WI38 (cell line): ENCODE results near the gene CGREF1.

Source experiments
- H3K4me3 ChIP-seq: 2 replicates; pipeline ENCODE4 v1.5.1; 2011; ENCODE audit warnings: low read depth, mild to moderate bottlenecking, control low read depth, low read length
- TF ChIP-seq, protein P1 (sequence below): IDR thresholded peaks from 2 replicates; pipeline ENCODE4 v1.5.1; 2012; ENCODE audit warnings: low read depth, mild to moderate bottlenecking, control low read depth, low read length

The CGREF1 gene

DNA sequence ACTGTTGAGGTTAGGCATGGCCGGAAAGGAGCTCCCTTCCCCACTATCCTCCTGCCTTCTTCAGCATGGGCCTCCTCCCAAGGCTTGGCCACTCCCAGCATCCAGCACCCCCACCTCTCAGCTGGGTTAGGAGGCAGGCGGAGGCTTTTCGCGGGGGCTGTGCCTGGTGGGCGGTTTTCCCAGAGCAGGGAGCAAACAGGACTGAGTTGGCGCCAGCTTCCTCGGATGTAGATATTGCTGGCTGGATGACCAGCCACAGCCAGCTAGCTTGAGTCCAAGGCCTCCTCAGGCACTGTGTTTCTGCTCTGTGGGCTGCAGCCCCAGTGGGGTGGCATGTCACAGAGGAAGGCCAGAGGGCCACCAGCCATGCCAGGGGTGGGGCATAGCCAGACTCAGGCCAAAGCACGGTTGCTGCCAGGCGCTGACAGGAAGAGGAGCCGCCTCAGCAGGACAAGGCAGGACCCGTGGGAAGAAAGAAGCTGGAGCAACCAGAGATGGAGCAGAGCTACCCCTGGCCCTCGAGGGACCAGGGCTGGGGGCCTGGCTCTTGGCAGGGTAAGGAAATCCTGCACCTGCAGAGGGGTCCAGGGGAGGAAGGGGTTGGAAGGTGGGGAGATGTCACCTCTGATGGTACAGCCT, 30.0 kb upstream of the CGREF1 start, which contains the start of gene TCF23:
Gene TCF23 (plus strand): TSS at position 204 of the 639 bp plus-strand sequence. CDS start 130 bp downstream, at position 334.
- no peak within 1 kb of the TSS for H3K4me3 ChIP-seq
- TF ChIP-seq, protein P1, sequence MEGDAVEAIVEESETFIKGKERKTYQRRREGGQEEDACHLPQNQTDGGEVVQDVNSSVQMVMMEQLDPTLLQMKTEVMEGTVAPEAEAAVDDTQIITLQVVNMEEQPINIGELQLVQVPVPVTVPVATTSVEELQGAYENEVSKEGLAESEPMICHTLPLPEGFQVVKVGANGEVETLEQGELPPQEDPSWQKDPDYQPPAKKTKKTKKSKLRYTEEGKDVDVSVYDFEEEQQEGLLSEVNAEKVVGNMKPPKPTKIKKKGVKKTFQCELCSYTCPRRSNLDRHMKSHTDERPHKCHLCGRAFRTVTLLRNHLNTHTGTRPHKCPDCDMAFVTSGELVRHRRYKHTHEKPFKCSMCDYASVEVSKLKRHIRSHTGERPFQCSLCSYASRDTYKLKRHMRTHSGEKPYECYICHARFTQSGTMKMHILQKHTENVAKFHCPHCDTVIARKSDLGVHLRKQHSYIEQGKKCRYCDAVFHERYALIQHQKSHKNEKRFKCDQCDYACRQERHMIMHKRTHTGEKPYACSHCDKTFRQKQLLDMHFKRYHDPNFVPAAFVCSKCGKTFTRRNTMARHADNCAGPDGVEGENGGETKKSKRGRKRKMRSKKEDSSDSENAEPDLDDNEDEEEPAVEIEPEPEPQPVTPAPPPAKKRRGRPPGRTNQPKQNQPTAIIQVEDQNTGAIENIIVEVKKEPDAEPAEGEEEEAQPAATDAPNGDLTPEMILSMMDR: no peak

DNA sequence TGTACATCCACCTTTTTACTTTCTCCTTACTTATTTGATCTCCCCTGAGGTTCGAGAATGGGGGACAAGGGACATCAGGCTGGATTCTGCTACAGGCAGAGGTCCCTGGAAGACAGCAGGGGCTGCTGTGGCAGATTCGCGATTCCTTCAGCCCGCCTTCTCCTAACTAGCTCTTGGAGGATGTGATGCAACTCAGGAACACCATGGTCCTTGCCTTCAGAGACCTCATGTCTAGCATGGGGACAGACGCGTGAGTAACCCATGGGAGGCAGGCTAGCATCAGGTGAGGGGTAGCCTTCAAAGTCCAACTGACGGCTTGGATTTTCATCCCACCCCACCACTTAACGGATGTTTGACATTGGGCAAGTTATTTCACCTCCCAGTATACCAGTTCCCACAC, 29.0 kb upstream of the CGREF1 start:
- no peak overlapping the region for H3K4me3 ChIP-seq
- TF ChIP-seq, protein P1: no peak

DNA sequence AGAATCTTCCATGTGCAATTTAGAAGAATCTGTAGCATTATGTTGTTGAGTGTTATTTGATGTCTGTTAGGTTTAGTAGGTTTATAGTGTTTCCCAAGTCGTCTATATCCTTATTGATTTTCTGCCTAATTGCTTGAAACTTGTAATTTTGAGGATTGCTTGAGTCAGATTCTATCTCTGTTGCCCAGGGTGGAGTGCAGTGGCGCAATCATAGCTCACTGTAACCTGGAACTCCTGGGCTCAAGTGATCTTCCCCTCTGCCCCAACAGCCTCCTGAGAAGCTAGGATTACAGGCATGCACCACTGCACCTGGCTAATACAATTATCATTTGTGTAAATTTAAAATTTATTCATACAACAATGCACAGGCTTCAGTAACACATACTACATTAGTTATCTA, 26.8 kb upstream of the CGREF1 start:
- TF ChIP-seq, protein P1: no peak
- no peak overlapping the region for H3K4me3 ChIP-seq

DNA sequence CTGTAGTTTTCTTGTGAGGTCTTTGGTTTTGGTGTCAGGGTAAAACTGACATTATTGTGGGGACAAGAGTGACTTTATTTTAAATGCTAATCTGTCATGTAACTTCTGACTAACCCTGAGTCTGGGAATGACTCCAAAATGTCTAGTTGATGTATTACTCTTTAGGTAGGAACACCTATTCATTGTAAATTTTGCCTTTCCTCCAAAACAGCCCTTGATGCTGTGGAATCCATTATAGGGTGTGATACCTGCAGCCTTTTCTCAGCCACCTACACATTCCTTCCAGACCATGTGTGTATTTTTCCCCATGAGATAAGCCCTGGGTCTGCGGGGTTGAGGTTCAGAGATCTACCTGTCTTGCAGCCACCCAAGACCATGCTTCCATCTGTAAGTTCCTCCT, 24.4 kb upstream of the CGREF1 start:
- TF ChIP-seq, protein P1: no peak
- no peak overlapping the region for H3K4me3 ChIP-seq

DNA sequence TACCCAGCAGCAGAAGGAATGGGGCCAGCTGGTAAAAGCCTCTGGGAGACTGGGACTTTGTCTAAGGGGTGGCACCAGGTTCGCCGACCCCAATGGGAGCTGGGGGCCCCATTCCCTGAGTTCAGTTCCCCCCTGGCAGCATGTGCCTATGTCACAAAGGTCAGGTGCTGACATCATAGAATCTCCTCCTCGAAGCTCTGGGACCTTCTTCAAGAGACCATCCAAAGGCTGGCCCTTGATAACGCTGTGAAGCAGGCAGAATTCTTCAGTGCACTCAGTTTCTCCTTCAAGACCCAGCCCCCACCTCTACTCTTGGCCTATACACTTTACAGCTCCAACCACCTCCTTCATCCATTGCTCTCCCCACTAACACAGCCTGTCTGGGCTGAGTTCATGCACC, 20.4 kb upstream of the CGREF1 start, which contains the start of gene PRR30:
Gene PRR30 (minus strand): TSS at position 101 of the 400 bp plus-strand sequence. CDS start 1,081 bp downstream, outside the sequence.
- no peak within 1 kb of the TSS for H3K4me3 ChIP-seq
- TF ChIP-seq, protein P1: no peak

GRCh38 chr2:27138111-27138510, 19.2 kb upstream of the CGREF1 start:
- TF ChIP-seq, protein P1: no peak
- H3K4me3 ChIP-seq: no peak overlapping the region

DNA sequence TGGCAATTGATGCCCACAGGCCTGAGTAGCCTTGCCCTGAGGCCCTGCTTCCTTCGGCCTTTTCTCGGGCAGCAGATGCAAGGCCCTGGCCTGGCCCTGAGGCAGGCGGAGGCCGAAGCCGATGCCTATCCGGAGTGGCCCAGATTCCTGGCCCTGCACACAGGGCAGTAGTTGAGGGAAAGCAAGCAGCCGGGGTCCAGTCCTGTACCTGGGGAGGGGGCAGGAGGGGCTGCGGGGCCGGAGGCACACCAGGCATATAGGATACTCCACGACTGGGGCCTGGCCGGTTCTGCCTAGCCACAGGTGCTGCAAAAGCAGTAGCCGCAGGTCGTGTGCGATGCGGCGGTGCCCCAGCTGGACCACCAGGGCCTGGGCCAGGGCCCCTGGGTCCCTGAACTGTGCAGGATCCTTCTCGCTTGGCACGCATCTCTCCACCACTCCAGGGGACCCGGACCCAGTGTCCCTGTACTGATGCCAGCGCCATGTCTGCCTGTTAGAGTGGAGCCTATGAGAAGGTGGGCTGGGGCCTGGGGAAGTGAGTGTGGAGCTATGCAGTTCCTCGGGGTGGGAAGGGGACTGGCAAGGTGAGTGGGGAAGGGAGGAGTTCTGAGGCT, 18.5 kb upstream of the CGREF1 start:
- TF ChIP-seq, protein P1: no peak
- no peak overlapping the region for H3K4me3 ChIP-seq
